Tibial nerve (tissue), 3 donors: ENCODE measurements around the gene SULT1A1.

ENCODE experiments used
- POLR2A ChIP-seq, 2 donors: fragments of 450-650 bp; IDR thresholded peaks; one replicate each; pipeline ENCODE4 v1.6.1; 2017; ENCODE audit warnings: antibody characterized with exemption in 2 of 2, mild to moderate bottlenecking in 2 of 2, moderate library complexity in 2 of 2
- TF ChIP-seq, protein P1 (sequence below), 5 experiments: fragments of 200-600 bp in 3 of 5; fragments of 450-650 bp in 2 of 5; sonication (generic) in 3 of 5; IDR thresholded peaks; one replicate each; pipeline ENCODE4 v1.5.1; 2016 to 2019; ENCODE audit warnings: antibody characterized with exemption in 5 of 5, mild to moderate bottlenecking in 3 of 5, moderate library complexity in 2 of 5

DNA sequence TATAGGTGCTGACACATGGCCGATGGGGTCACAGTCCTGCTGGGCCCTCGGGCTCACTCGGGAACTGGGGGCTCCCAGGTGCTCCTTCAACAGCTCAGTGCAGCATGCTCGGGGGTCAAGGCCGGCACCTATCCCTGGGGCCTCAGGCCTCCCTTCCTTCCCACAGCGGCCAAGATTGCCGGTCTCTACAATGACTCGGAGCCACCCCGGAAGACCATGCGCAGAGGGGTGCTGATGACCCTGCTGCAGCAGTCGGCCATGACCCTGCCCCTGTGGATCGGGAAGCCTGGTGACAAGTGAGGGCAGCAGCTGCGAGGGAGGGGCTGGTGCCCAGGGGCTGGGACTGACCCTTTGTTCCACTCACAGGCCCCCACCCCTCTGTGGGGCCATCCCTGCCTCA is 19.9 kb downstream of the SULT1A1 start:
- no peak for TF ChIP-seq POLR2A (IDR thresholded peaks at IDR 0.05)
- TF ChIP-seq, protein P1, sequence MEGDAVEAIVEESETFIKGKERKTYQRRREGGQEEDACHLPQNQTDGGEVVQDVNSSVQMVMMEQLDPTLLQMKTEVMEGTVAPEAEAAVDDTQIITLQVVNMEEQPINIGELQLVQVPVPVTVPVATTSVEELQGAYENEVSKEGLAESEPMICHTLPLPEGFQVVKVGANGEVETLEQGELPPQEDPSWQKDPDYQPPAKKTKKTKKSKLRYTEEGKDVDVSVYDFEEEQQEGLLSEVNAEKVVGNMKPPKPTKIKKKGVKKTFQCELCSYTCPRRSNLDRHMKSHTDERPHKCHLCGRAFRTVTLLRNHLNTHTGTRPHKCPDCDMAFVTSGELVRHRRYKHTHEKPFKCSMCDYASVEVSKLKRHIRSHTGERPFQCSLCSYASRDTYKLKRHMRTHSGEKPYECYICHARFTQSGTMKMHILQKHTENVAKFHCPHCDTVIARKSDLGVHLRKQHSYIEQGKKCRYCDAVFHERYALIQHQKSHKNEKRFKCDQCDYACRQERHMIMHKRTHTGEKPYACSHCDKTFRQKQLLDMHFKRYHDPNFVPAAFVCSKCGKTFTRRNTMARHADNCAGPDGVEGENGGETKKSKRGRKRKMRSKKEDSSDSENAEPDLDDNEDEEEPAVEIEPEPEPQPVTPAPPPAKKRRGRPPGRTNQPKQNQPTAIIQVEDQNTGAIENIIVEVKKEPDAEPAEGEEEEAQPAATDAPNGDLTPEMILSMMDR (IDR thresholded peaks at IDR 0.05) = no peak
